GM12878 (cell line): Measurements from ENCODE around the gene PROKR1.

Experiments used
- GABPA ChIP-seq: IDR thresholded peaks from 2 replicates; pipeline ENCODE4 v1.6.1; 2014; ENCODE audit warnings: antibody characterized with exemption, low read depth, mild to moderate bottlenecking, inconsistent platforms
- POLR2A ChIP-seq: IDR thresholded peaks from 2 replicates; pipeline ENCODE4 v1.6.1; 2011; ENCODE audit warnings: low read depth, mild to moderate bottlenecking, low read length
- POU2F2 ChIP-seq: IDR thresholded peaks from 3 replicates; pipeline ENCODE4 v1.6.1; 2011; ENCODE audit warnings: low read depth, mild to moderate bottlenecking, low read length, borderline replicate concordance
- RAD21 ChIP-seq: IDR thresholded peaks from 2 replicates; pipeline ENCODE4 v1.6.1; 2011; ENCODE audit warnings: mild to moderate bottlenecking, low read depth, low read length, moderate library complexity; ENCODE audit not compliant: insufficient read depth
- TAF1 ChIP-seq: IDR thresholded peaks from 2 replicates; pipeline ENCODE4 v1.6.1; 2011; ENCODE audit warnings: mild to moderate bottlenecking, low read depth, low read length, borderline replicate concordance
- TF ChIP-seq, protein P1 (sequence below), 3 experiments: IDR thresholded peaks in 2 of 3; conservative IDR thresholded peaks in 1 of 3; 2 replicates each; pipeline ENCODE4 v1.5.1; 2011; ENCODE audit warnings: low read depth in 3 of 3, low read length in 3 of 3, mild to moderate bottlenecking in 3 of 3, control low read depth in 2 of 3, moderate library complexity in 2 of 3, inconsistent platforms in 1 of 3, mixed read lengths in 1 of 3; ENCODE audit not compliant: control insufficient read depth in 2 of 3, insufficient read depth in 1 of 3; ENCODE audit errors: extremely low read depth in 1 of 3
- TF ChIP-seq, protein P2 (sequence below): fragments of 450-650 bp; formaldehyde crosslinking; IDR thresholded peaks from 2 replicates; pipeline ENCODE4 v1.5.0; 2022; ENCODE audit warnings: mild to moderate bottlenecking, missing genetic modification characterization
- TF ChIP-seq, protein P3 (sequence below): IDR thresholded peaks from 2 replicates; pipeline ENCODE4 v1.6.1; 2012; ENCODE audit warnings: low read depth, low read length, improper control_type of control experiment
- TF ChIP-seq, protein P4 (sequence below): fragments of 450-650 bp; IDR thresholded peaks from 2 replicates; pipeline ENCODE4 v1.6.1; 2016; ENCODE audit warnings: mild to moderate bottlenecking

DNA sequence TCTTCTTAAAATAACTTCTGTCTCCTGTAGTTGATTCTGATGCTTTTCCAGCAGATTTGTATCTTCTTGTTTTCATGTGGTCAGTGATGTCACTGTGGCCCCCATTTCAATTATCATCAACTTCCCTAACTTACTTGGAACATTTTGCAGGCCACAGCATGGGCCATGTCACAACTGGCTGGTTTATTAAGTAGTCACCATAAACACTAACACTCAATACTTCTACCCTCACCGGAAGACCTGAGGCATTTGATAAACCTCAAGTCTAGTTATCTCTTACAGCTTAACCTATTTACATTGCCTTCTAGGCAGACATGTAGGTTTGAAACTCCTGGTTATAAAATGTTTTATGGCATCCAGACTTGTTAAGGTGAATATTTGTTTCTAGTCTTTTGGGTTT lies 37.4 kb upstream of the PROKR1 start:
- TF ChIP-seq, protein P1, sequence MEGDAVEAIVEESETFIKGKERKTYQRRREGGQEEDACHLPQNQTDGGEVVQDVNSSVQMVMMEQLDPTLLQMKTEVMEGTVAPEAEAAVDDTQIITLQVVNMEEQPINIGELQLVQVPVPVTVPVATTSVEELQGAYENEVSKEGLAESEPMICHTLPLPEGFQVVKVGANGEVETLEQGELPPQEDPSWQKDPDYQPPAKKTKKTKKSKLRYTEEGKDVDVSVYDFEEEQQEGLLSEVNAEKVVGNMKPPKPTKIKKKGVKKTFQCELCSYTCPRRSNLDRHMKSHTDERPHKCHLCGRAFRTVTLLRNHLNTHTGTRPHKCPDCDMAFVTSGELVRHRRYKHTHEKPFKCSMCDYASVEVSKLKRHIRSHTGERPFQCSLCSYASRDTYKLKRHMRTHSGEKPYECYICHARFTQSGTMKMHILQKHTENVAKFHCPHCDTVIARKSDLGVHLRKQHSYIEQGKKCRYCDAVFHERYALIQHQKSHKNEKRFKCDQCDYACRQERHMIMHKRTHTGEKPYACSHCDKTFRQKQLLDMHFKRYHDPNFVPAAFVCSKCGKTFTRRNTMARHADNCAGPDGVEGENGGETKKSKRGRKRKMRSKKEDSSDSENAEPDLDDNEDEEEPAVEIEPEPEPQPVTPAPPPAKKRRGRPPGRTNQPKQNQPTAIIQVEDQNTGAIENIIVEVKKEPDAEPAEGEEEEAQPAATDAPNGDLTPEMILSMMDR (IDR thresholded peaks at IDR 0.05 in 2 of 3, conservative IDR thresholded peaks at IDR 0.05 in 1 of 3; ENCODE audit: control insufficient read depth in 2 of 3, extremely low read depth in 1 of 3, insufficient read depth in 1 of 3, low read depth in 3 of 3, low read length in 3 of 3) = no peak
- no peak for TF ChIP-seq RAD21
- no peak for TF ChIP-seq POU2F2
- TF ChIP-seq, protein P2, sequence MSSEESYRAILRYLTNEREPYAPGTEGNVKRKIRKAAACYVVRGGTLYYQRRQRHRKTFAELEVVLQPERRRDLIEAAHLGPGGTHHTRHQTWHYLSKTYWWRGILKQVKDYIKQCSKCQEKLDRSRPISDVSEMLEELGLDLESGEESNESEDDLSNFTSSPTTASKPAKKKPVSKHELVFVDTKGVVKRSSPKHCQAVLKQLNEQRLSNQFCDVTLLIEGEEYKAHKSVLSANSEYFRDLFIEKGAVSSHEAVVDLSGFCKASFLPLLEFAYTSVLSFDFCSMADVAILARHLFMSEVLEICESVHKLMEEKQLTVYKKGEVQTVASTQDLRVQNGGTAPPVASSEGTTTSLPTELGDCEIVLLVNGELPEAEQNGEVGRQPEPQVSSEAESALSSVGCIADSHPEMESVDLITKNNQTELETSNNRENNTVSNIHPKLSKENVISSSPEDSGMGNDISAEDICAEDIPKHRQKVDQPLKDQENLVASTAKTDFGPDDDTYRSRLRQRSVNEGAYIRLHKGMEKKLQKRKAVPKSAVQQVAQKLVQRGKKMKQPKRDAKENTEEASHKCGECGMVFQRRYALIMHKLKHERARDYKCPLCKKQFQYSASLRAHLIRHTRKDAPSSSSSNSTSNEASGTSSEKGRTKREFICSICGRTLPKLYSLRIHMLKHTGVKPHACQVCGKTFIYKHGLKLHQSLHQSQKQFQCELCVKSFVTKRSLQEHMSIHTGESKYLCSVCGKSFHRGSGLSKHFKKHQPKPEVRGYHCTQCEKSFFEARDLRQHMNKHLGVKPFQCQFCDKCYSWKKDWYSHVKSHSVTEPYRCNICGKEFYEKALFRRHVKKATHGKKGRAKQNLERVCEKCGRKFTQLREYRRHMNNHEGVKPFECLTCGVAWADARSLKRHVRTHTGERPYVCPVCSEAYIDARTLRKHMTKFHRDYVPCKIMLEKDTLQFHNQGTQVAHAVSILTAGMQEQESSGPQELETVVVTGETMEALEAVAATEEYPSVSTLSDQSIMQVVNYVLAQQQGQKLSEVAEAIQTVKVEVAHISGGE (CRISPR knock-in tag) = no peak
- TF ChIP-seq, protein P3, sequence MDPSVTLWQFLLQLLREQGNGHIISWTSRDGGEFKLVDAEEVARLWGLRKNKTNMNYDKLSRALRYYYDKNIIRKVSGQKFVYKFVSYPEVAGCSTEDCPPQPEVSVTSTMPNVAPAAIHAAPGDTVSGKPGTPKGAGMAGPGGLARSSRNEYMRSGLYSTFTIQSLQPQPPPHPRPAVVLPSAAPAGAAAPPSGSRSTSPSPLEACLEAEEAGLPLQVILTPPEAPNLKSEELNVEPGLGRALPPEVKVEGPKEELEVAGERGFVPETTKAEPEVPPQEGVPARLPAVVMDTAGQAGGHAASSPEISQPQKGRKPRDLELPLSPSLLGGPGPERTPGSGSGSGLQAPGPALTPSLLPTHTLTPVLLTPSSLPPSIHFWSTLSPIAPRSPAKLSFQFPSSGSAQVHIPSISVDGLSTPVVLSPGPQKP = no peak
- no peak for TF ChIP-seq POLR2A
- TF ChIP-seq TAF1 = no peak
- TF ChIP-seq, protein P4, sequence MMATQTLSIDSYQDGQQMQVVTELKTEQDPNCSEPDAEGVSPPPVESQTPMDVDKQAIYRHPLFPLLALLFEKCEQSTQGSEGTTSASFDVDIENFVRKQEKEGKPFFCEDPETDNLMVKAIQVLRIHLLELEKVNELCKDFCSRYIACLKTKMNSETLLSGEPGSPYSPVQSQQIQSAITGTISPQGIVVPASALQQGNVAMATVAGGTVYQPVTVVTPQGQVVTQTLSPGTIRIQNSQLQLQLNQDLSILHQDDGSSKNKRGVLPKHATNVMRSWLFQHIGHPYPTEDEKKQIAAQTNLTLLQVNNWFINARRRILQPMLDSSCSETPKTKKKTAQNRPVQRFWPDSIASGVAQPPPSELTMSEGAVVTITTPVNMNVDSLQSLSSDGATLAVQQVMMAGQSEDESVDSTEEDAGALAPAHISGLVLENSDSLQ = no peak
- TF ChIP-seq GABPA = no peak
